OCI-LY7 (cell line): Measurements from ENCODE around the gene NAT10. TPM values are rescaled to one million over a fixed set of nuclear protein-coding genes. Genes with fewer than 3 reads are reported as not detected.

Experiments used
- BruUV-seq: library from RNA; stranded (reverse); fragments of 400-500 nt; replicated peaks from 2 replicates; lab custom pipeline; 2021; lab: Mats Ljungman, UMichigan
- CTCF ChIA-PET: fragments of 300-600 bp; sonication (Branson Sonifier 250); formaldehyde crosslinking; loops from one replicate; lab custom pipeline; 2022; ENCODE audit warnings: antibody characterized with exemption; ENCODE audit not compliant: unreplicated experiment; lab: Charles Lee
- POLR2A ChIA-PET: fragments of 300-600 bp; sonication (Branson Sonifier 250); formaldehyde crosslinking; loops from one replicate; lab custom pipeline; 2022; ENCODE audit warnings: antibody characterized with exemption; lab: Charles Lee
- DNase-seq: peaks from one replicate; pipeline ENCODE4 v3.0.0-alpha.2; 2015; ENCODE audit warnings: low spot score
- H2AFZ ChIP-seq: fragments of 200-600 bp; sonication (generic), shearing (Covaris generic); 2 replicates; pipeline ENCODE4 v1.6.1; 2014; ENCODE audit warnings: mild to moderate bottlenecking, antibody characterized with exemption, low read length, moderate library complexity
- H3K27ac ChIP-seq: fragments of 200-600 bp; sonication (generic); 2 replicates; pipeline ENCODE4 v1.5.1; 2014; ENCODE audit warnings: mixed run types, low read depth, mild to moderate bottlenecking, moderate library complexity, low read length, inconsistent platforms; ENCODE audit not compliant: poor library complexity, severe bottlenecking
- H3K36me3 ChIP-seq: fragments of 200-600 bp; sonication (generic); 2 replicates; pipeline ENCODE4 v1.6.1; 2014; ENCODE audit warnings: mild to moderate bottlenecking, antibody characterized with exemption, low read length, moderate library complexity, mixed read lengths; ENCODE audit not compliant: insufficient read depth
- H3K4me1 ChIP-seq: fragments of 200-600 bp; sonication (generic); 2 replicates; pipeline ENCODE4 v1.5.1; 2014; ENCODE audit warnings: mild to moderate bottlenecking, low read length; ENCODE audit not compliant: insufficient read depth, poor library complexity, severe bottlenecking
- H3K4me2 ChIP-seq: fragments of 200-600 bp; sonication (generic); 2 replicates; pipeline ENCODE4 v1.6.1; 2014; ENCODE audit warnings: mild to moderate bottlenecking, low read length
- H3K4me3 ChIP-seq: fragments of 200-600 bp; sonication (generic); 2 replicates; pipeline ENCODE4 v1.5.1; 2014; ENCODE audit warnings: mild to moderate bottlenecking, low read depth, low read length; ENCODE audit not compliant: poor library complexity, severe bottlenecking
- H3K79me2 ChIP-seq: fragments of 200-600 bp; sonication (generic); 2 replicates; pipeline ENCODE4 v1.6.1; 2016; ENCODE audit warnings: low read depth, mild to moderate bottlenecking, low read length, moderate library complexity, mixed read lengths; ENCODE audit not compliant: insufficient read depth
- H3K9me2 ChIP-seq: fragments of 200-600 bp; sonication (generic); 2 replicates; pipeline ENCODE4 v1.6.1; 2016; ENCODE audit warnings: mild to moderate bottlenecking, low read length, mixed read lengths; ENCODE audit not compliant: insufficient read depth
- H3K9me3 ChIP-seq: fragments of 200-600 bp; sonication (generic); 2 replicates; pipeline ENCODE4 v1.6.1; 2014; ENCODE audit warnings: mild to moderate bottlenecking, mixed run types, low read length, mixed read lengths
- H4K20me1 ChIP-seq: fragments of 200-600 bp; sonication (generic); 2 replicates; pipeline ENCODE4 v1.6.1; 2014; ENCODE audit warnings: mild to moderate bottlenecking, antibody characterized with exemption, low read length, moderate library complexity, mixed read lengths; ENCODE audit not compliant: insufficient read depth
- EZH2phosphoT487 ChIP-seq: fragments of 200-600 bp; sonication (generic); IDR thresholded peaks from 2 replicates; pipeline ENCODE4 v1.6.1; 2018; ENCODE audit warnings: low read depth, borderline replicate concordance, mild to moderate bottlenecking, mixed run types, antibody characterized with exemption, low read length, moderate library complexity, mixed read lengths
- intact Hi-C: fragments of 100-400 bp; cut with micrococcal nuclease; formaldehyde crosslinking; loops from one replicate; pipeline ENCODE4 v1.10.0; 2022; ENCODE audit not compliant: unreplicated experiment
- total RNA-seq, 2 experiments: library from RNA; depleted of rRNA in 1 of 2; stranded (reverse); fragments of >200 nt in 1 of 2; shearing (Covaris generic) in 1 of 2; gene quantifications; 2 replicates each; pipeline ENCODE4 v1.2.3, GENCODE V29; 2014 to 2022
- TF ChIP-seq, protein P1 (sequence below): fragments of 200-600 bp; sonication (generic); conservative IDR thresholded peaks from 2 replicates; pipeline ENCODE4 v1.5.1; 2014; ENCODE audit warnings: mild to moderate bottlenecking, antibody characterized with exemption, low read length, moderate library complexity, mixed read lengths

NAT10 gene
- total RNA-seq, 2 experiments from 2014 or later: 64.9 to 120 TPM

GRCh38 chr11:34161361-34161760 is 55.9 kb downstream of the NAT10 start:
- H3K27ac ChIP-seq: no peak overlapping the region
- H3K4me2 ChIP-seq: no peak overlapping the region
- no peaks in the 10 kb centered on the region for H3K36me3 ChIP-seq
- H3K9me2 ChIP-seq: no peaks in the 10 kb centered on the region
- TF ChIP-seq EZH2phosphoT487: no peak
- TF ChIP-seq, protein P1, sequence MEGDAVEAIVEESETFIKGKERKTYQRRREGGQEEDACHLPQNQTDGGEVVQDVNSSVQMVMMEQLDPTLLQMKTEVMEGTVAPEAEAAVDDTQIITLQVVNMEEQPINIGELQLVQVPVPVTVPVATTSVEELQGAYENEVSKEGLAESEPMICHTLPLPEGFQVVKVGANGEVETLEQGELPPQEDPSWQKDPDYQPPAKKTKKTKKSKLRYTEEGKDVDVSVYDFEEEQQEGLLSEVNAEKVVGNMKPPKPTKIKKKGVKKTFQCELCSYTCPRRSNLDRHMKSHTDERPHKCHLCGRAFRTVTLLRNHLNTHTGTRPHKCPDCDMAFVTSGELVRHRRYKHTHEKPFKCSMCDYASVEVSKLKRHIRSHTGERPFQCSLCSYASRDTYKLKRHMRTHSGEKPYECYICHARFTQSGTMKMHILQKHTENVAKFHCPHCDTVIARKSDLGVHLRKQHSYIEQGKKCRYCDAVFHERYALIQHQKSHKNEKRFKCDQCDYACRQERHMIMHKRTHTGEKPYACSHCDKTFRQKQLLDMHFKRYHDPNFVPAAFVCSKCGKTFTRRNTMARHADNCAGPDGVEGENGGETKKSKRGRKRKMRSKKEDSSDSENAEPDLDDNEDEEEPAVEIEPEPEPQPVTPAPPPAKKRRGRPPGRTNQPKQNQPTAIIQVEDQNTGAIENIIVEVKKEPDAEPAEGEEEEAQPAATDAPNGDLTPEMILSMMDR: no peak
- H3K79me2 ChIP-seq: no peaks in the 10 kb centered on the region
- intact Hi-C loops: no loop called here
- no peak overlapping the region for H2AFZ ChIP-seq
- no peak overlapping the region for H3K4me3 ChIP-seq
- H3K4me1 ChIP-seq: no peaks in the 10 kb centered on the region
- no peaks in the 10 kb centered on the region for H4K20me1 ChIP-seq
- POLR2A ChIA-PET: interaction anchor here (0.6 to 0.7 kb wide), 2 partner anchors 18 to 87 kb away, joined by 3 read pairs; no protein-coding TSS in a partner anchor
- CTCF ChIA-PET: no interaction called here
- BruUV-seq: no TSS peak
- no peaks in the 10 kb centered on the region for H3K9me3 ChIP-seq
- no peak for DNase-seq

GRCh38 chr11:34161812-34162492 is 56.5 kb downstream of the NAT10 start:
- H3K4me2 ChIP-seq: no peak overlapping the region

DNA sequence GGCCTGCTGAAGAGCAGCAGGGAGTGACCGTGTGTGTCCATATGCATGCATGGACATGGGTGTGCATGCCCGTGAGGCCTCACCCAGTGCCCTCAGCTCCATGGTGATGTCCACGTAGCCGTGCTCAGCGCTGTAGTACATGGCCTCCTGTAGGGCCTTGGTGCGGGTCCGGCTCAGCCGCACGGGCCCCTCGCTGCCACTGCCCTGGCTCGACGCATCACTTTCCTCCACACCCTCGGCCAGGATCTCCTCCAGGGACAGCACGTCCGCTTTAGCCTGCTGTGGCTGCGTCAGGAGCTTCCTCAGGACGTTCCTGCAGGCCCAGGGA is 57.0 kb downstream of the NAT10 start:
- Histone ChIP-seq H4K20me1 (no peaks in the 10 kb centered on the region), H3K4me3 (no peak overlapping the region), H3K27ac (no peak overlapping the region), H3K9me2 (no peaks in the 10 kb centered on the region), H3K36me3 (no peaks in the 10 kb centered on the region), H3K4me1 (no peaks in the 10 kb centered on the region), H2AFZ (no peak overlapping the region), H3K9me3 (no peaks in the 10 kb centered on the region), H3K79me2 (no peaks in the 10 kb centered on the region), H3K4me2 (no peak overlapping the region)
- DNase-seq: no peak
- POLR2A ChIA-PET: no interaction called here
- intact Hi-C loops: no loop called here
- CTCF ChIA-PET: no interaction called here
- TF ChIP-seq EZH2phosphoT487: no peak
- TF ChIP-seq, protein P1: no peak
- BruUV-seq: no TSS peak

More at GRCh38 chr11:34161812-34162492, 56.5 kb downstream of the NAT10 start:
- CTCF ChIA-PET: no interaction called here
- Histone ChIP-seq H3K4me1 (no peaks in the 10 kb centered on the region), H3K4me3 (no peak overlapping the region), H3K9me2 (no peaks in the 10 kb centered on the region), H3K27ac (no peak overlapping the region), H4K20me1 (no peaks in the 10 kb centered on the region), H3K79me2 (no peaks in the 10 kb centered on the region), H2AFZ (no peak overlapping the region), H3K36me3 (no peaks in the 10 kb centered on the region), H3K9me3 (no peaks in the 10 kb centered on the region)
- intact Hi-C loops: no loop called here
- POLR2A ChIA-PET: no interaction called here
- TF ChIP-seq, protein P1: no peak
- TF ChIP-seq EZH2phosphoT487: no peak
- BruUV-seq: no TSS peak
- no peak for DNase-seq
